BE2C (cell line): ENCODE measurements around the gene CDH6.

Source experiments
- DNase-seq: peaks from one replicate; pipeline ENCODE4 v3.0.0-alpha.2; 2020
- H3K27me3 ChIP-seq: fragments of 250-450 bp; sonication (Bioruptor Pico); 2 replicates; pipeline ENCODE4 v1.5.1; 2020; ENCODE audit warnings: mild to moderate bottlenecking
- H3K36me3 ChIP-seq: fragments of 250-450 bp; sonication (Bioruptor Pico); 2 replicates; pipeline ENCODE4 v1.5.1; 2020; ENCODE audit warnings: mild to moderate bottlenecking
- H3K4me1 ChIP-seq: fragments of 250-450 bp; sonication (Bioruptor Pico); 2 replicates; pipeline ENCODE4 v1.5.1; 2020
- H3K4me3 ChIP-seq: 2 replicates; pipeline ENCODE4 v1.5.1; 2011; ENCODE audit warnings: low read depth, low read length
- H3K9me3 ChIP-seq: fragments of 250-450 bp; sonication (Bioruptor Pico); 2 replicates; pipeline ENCODE4 v1.5.1; 2020
- CTCF ChIP-seq: IDR thresholded peaks from 2 replicates; pipeline ENCODE4 v1.5.1; 2012; ENCODE audit warnings: mild to moderate bottlenecking, low read depth, low read length

CDH6 gene

GRCh38 chr5:31329715-31330114 lies 136.2 kb downstream of the CDH6 start:
- H3K36me3 ChIP-seq, result no peaks in the 10 kb centered on the region
- H3K9me3 ChIP-seq, result no peaks in the 10 kb centered on the region
- no peaks in the 10 kb centered on the region for H3K27me3 ChIP-seq
- H3K4me1 ChIP-seq, result peaks cover 16% of the 10 kb centered on the region
- no peak for TF ChIP-seq CTCF
- no peak overlapping the region for H3K4me3 ChIP-seq
- DNase-seq, result no peak

GRCh38 chr5:31332160-31332559 lies 138.7 kb downstream of the CDH6 start:
- H3K4me3 ChIP-seq, result no peak overlapping the region
- no peaks in the 10 kb centered on the region for H3K27me3 ChIP-seq
- TF ChIP-seq CTCF, result no peak
- no peaks in the 10 kb centered on the region for H3K9me3 ChIP-seq
- H3K4me1 ChIP-seq, result peaks cover 14% of the 10 kb centered on the region
- no peak for DNase-seq
- no peaks in the 10 kb centered on the region for H3K36me3 ChIP-seq

GRCh38 chr5:31333475-31333874 lies 140.0 kb downstream of the CDH6 start:
- Histone ChIP-seq H3K4me3 (no peak overlapping the region), H3K27me3 (no peaks in the 10 kb centered on the region), H3K4me1 (peaks cover 6% of the 10 kb centered on the region; the same call in 1 of the 2 replicates), H3K36me3 (no peaks in the 10 kb centered on the region), H3K9me3 (no peaks in the 10 kb centered on the region)
- DNase-seq, result no peak
- TF ChIP-seq CTCF, result no peak

GRCh38 chr5:31334061-31334860 lies 140.8 kb downstream of the CDH6 start:
- no peaks in the 10 kb centered on the region for H3K36me3 ChIP-seq
- H3K27me3 ChIP-seq, result no peaks in the 10 kb centered on the region
- no peak for DNase-seq
- no peak overlapping the region for H3K4me3 ChIP-seq
- H3K4me1 ChIP-seq, result peaks cover 6% of the 10 kb centered on the region; the same call in 1 of the 2 replicates
- H3K9me3 ChIP-seq, result no peaks in the 10 kb centered on the region
- TF ChIP-seq CTCF, result no peak

- Histone ChIP-seq H3K4me3 (no peak overlapping the region), H3K4me1 (0 out of 2 replicates have a peak, but pooled peaks cover 3% of the 10 kb centered on the region), H3K9me3 (no peaks in the 10 kb centered on the region), H3K27me3 (no peaks in the 10 kb centered on the region), H3K36me3 (no peaks in the 10 kb centered on the region)
- no peak for DNase-seq
- TF ChIP-seq CTCF, result no peak
Measured at GRCh38 chr5:31335456-31335855, 142.0 kb downstream of the CDH6 start.

- Histone ChIP-seq H3K9me3 (no peaks in the 10 kb centered on the region; the same call in 1 of the 2 replicates), H3K4me3 (no peak overlapping the region), H3K36me3 (no peaks in the 10 kb centered on the region), H3K27me3 (no peaks in the 10 kb centered on the region), H3K4me1 (peaks cover 2% of the 10 kb centered on the region; the same call in 1 of the 2 replicates)
- TF ChIP-seq CTCF, result no peak
- DNase-seq, result no peak
Measured at GRCh38 chr5:31343946-31344345, 150.5 kb downstream of the CDH6 start.
